B cell (primary cell): ENCODE results near the gene PIF1.

ENCODE experiments used
- CTCF ChIP-seq: fragments of 200-600 bp; IDR thresholded peaks from one replicate; pipeline ENCODE4 v1.8.0; 2022; ENCODE audit warnings: antibody characterized with exemption, mild to moderate bottlenecking
- EZH2 ChIP-seq: IDR thresholded peaks from 2 replicates; pipeline ENCODE4 v1.6.1; 2012; ENCODE audit warnings: borderline replicate concordance, low read depth, mild to moderate bottlenecking, moderate library complexity, low read length; ENCODE audit not compliant: insufficient read depth, poor library complexity, severe bottlenecking

GRCh38 chr15:64864068-64864467 lies 38.6 kb upstream of the PIF1 start:
- TF ChIP-seq EZH2 (no peak), CTCF (no peak)
